ENCODE data around the gene RNLS.

Gene RNLS

DNA sequence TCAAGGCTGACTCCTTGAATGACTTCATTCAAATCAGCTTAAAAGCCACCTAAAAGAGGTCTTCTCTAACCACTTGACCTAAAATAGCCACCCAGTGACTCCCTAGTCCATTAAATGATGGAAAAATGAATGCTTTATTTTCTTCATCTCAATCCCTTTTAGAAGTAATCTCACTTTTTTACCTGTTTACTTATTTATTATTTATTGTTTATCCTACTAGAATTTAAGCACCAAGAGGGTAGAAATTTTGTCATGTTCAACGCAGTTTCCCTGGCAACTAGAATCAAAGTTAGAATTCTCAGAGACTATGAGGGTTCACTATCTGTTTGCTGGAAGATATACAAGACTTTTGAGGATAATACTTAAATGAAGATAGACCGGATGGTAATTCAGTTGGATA lies 3.3 kb upstream of the RNLS start, which contains the start of gene LIPJ:
TSS of gene LIPJ (plus strand) at position 301 of the 400 bp plus-strand sequence. CDS start 3,926 bp downstream, outside the sequence.
- H3K4me3 ChIP-seq (ENCODE audit: low read depth, low read length): no peak within 1 kb of the TSS
- no peak for TF ChIP-seq CTCF (IDR thresholded peaks at IDR 0.05; ENCODE audit: borderline replicate concordance, insufficient read depth, low read depth, low read length)

GRCh38 chr10:88583584-88583957 lies 453 bp upstream of the RNLS start:
- H3K4me3 ChIP-seq (ENCODE audit: low read depth, low read length): peak overlapping the region; percentile 66
- TF ChIP-seq CTCF (IDR thresholded peaks at IDR 0.05; ENCODE audit: borderline replicate concordance, insufficient read depth, low read depth, low read length): no peak

- H3K4me3 ChIP-seq (ENCODE audit: low read depth, low read length): no peak overlapping the region
- no peak for TF ChIP-seq CTCF (IDR thresholded peaks at IDR 0.05; ENCODE audit: borderline replicate concordance, insufficient read depth, low read depth, low read length)
Measured at GRCh38 chr10:88582411-88582805, 710 bp downstream of the RNLS start.

DNA sequence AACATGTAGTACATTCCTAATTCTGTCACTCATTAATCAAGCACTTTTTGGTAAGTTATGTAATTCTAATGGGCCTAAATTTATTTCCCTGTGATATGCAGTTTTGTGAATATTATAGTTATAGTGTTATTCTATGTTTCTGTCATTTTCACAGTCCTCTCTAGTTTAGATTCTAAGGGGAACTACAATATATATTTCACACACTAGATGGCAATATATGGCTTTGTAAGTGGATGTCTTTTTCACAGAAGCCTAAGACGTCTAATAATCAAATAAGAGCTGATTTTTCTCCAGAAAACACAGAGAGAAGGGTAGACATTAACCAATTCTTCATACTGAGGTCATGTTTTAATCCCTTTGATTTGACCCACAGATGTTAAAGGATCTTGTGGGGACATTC lies 18.0 kb downstream of the RNLS start:
- no peak overlapping the region for H3K4me3 ChIP-seq (ENCODE audit: low read depth, low read length)
- TF ChIP-seq CTCF (IDR thresholded peaks at IDR 0.05; ENCODE audit: borderline replicate concordance, insufficient read depth, low read depth, low read length): no peak

- no peak overlapping the region for H3K4me3 ChIP-seq (ENCODE audit: low read depth, low read length)
- TF ChIP-seq CTCF (IDR thresholded peaks at IDR 0.05; ENCODE audit: borderline replicate concordance, insufficient read depth, low read depth, low read length): no peak
Measured at GRCh38 chr10:88562152-88562551, 21.0 kb downstream of the RNLS start.

DNA sequence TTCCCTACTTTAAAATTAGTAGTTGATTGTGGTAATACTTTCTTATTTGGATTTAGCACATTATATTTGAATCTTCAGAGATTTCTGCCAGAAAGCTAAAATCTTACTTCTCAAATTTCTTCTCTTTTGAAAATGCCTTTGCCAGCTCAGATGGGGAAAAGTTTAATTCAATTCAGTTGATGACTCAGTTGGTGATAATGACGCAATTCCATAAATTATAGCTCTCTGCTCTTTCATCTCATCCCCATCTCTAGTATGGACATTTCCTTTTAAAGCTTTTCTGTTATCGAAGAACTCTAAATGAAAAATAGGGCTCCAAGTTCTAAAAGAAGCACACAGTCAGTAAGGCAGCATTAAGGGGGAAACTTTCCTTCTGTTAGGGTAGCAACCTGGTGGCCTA lies 25.5 kb downstream of the RNLS start:
- TF ChIP-seq CTCF (IDR thresholded peaks at IDR 0.05; ENCODE audit: borderline replicate concordance, insufficient read depth, low read depth, low read length): no peak
- H3K4me3 ChIP-seq (ENCODE audit: low read depth, low read length): no peak overlapping the region

DNA sequence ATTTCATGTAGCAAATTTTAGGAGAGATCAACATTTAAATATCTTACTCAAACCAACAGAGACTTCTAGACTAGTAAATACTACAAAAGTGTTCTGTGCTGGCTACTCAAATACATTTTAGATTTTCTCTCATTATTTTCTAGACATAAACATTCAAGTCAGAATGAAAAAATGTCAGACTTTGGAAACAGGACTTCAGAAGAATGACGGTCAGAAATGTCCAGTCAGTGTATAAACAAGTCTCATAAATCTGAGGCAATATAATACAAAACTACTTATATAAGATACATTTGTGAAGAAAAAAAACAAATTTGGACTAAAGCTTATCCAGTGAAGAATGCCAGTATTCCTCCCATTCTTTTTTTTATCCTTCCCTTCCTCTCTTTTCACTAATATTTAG lies 25.9 kb downstream of the RNLS start:
- no peak overlapping the region for H3K4me3 ChIP-seq (ENCODE audit: low read depth, low read length)
- no peak for TF ChIP-seq CTCF (IDR thresholded peaks at IDR 0.05; ENCODE audit: borderline replicate concordance, insufficient read depth, low read depth, low read length)
